NCI-H345 treated with DMSO at 0.1 percent for 48 hours (cell line): ENCODE results near the gene DGKD.

ENCODE experiments used
- DNase-seq: peaks from one replicate; lab custom pipeline; 2025; ENCODE audit not compliant: unreplicated experiment; lab: John Stamatoyannopoulos, UW

Gene DGKD

DNA sequence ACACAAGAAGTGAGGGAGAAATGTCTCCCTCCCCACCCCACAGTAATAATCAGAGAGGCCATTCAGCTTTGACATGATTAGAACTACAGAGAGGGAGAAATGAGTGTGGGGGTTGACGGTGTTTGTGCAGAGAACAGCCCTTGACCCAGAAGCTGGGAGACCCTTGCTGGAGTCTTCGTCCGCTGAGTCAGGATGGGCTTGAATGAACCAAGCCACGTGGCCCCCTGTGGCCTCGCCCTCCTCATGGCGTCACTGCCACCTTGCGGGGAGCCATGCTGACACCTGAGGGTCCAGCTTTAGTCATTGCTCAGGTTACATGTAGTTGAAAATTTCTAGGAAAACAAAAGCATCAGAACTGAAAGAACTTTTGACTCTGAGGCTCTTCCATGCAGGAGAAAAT lies 101.2 kb downstream of the DGKD start:
- no peak for DNase-seq

GRCh38 chr2:233456111-233456510 lies 101.8 kb downstream of the DGKD start:
- no peak for DNase-seq

GRCh38 chr2:233456934-233457333 lies 102.6 kb downstream of the DGKD start:
- DNase-seq = no peak

GRCh38 chr2:233457356-233457755 lies 103.1 kb downstream of the DGKD start:
- DNase-seq = no peak

- DNase-seq = no peak
These were observed 103.8 kb downstream of the DGKD start for GRCh38 chr2:233458031-233458610.

- DNase-seq = no peak
These were observed 104.5 kb downstream of the DGKD start for GRCh38 chr2:233458826-233459225.

GRCh38 chr2:233459426-233459825 lies 105.1 kb downstream of the DGKD start:
- DNase-seq = no peak

DNA sequence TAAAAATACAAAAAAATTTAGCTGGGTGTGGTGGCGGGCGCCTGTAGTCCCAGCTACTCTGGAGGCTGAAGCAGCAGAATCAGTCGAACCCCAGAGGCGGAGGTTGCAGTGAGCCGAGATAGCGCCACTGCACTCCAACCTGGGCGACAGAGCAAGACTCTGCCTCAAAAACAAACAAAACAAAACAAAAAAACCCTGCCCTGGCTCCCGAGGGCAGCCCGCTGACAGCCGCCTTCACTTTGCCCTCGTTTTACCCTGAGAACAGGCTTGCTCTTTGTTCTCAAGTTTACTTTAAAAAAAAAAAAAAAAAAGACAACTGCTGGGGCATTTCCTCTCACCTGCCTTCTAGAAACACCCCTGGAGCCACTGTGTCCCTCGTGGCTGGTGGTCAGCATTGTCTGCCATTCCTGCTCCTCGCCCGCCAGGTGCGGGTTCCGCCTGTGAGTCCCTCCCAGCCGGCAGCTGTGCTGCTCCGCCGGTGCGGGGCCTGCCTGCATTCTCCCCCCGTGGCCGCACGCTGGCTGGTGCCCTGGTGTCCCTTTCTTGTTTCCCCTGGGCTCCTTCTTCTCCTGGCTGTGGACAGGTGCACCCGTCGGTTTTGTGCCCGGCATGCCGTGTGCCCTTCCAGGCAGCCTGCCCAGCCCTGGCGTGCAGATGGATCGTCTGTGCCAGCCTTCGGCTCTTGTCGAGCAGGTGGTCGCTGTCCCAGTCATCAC lies 106.6 kb downstream of the DGKD start:
- peak; percentile 84 for DNase-seq

- DNase-seq = no peak
These were observed 107.2 kb downstream of the DGKD start for GRCh38 chr2:233461481-233461891.

DNA sequence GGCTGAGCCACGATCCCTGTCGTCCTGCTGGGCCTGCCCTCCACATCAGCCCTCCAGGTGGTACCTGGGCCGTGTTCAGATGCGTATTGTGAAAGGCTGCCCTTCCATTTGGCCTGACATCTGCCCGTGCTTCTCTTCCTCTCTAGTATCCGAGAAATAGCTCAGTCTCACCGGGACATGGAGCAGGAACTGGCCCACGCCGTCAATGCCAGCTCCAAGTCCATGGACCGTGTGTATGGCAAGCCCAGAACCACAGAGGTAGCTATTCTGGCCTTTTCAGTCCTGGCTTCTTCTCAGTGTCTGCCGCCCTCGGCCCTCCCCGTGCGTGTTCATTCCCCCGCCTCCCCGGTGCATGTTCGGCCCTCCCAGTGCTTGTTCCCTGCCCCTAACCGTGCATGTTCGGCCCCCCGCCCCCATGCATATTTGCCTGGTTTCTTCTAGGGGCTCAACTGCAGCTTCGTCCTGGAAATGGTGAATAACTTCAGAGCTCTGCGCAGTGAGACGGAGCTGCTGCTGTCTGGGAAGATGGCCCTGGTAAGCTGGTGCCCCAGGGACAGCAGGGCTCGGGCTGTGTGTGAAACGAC lies 108.0 kb downstream of the DGKD start:
- no peak for DNase-seq

- DNase-seq = no peak
These were observed 108.7 kb downstream of the DGKD start for GRCh38 chr2:233462826-233463470.

DNA sequence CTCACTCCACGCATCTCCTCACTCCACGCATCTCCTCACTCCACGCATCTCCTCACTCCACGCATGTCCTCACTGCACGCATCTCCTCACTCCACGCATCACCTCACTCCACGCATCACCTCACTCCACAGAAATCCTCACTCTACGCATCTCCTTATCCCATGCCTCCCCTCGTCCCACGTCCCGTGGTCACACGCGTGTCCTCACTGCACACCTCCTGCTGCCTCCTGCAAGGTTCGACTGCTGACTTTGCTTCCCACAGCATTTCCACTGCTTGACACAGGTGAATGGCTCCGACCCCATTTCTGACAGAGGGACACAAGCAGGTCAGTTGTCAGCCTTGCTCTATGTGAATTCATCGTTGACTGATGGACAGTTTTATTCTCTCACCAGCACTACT lies 109.3 kb downstream of the DGKD start:
- DNase-seq = no peak

- no peak for DNase-seq
These were observed 109.8 kb downstream of the DGKD start for GRCh38 chr2:233464056-233464455.

DNA sequence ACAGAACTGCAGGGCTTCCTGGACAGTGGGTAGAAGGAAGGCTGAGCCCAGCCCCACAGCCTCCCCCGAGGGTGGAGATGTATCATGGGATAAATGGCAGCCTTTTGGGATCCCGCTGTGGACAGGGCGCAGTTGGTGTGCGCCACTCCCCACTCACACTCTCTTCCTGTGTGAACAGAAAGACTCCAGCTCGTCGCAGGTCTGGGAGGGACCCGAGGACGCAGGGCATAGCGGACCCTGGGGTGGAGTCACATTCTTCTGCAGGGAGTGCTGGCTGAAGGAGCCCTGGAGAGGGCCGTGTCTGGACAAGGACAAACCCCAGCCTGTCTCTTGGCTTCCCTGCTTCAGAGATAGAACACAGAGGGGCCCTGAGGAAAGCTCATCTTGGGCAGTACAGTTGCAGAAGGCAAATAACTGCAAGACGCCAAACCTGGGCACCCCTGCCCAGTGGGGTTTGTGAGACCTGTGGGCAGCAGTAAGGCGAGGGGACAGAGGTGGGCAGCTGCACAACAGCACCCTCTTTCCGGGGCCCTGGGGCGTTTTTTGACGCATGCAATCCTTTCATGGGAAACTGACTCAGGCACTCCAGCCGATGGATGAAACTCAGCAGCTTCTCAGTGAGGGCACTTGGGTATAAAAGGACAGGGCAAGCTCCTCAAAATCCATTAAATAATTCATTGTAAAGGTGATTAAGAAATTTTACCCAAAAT lies 110.4 kb downstream of the DGKD start:
- no peak for DNase-seq

DNA sequence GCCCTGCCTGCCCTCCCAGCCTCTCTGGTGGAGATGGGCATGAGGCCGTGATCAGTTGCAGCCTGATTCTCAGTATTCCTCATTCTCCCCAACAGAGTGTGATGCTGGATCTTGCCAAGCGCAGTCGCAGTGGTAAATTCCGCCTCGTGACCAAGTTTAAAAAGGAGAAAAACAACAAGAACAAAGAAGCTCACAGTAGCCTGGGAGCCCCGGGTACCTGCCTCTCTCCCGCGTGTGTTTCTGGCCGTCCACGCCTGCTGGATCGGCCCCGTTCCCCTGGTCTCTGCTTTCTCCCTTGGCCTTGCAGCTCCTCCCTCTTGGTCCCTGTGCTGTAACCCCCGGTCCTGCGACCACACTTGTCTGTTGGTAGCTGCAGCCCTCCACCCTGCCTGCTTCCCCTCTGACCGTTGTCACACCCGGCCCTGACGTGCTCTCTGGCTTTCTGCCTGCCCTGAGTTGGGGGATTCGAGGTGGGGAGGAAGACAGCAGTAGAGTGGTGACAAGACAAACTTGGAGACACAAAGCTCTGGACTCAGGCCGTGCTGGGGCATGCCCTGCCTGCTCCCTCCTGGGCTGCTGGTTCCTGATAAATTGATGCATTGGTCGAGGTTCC lies 112.8 kb downstream of the DGKD start:
- no peak for DNase-seq

GRCh38 chr2:233468047-233468740 lies 113.9 kb downstream of the DGKD start:
- no peak for DNase-seq

DNA sequence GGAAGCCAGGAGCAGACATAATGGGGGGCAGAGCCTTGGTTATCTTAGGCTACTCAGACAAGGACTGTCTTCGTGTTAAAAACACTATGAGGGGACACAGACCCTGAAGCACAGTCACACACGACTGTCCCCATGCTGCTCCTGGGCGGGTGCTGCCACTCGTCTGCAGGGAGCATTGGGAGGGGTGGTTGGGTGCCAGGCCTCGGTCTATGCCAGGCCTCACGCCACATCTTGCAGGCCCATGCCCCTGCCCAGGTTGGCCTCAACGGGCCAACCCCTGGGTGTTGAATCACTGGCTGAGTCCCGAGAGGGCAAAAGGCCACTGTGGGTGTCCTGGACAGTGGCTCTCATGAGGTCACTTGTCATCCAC lies 114.4 kb downstream of the DGKD start:
- DNase-seq = no peak

DNA sequence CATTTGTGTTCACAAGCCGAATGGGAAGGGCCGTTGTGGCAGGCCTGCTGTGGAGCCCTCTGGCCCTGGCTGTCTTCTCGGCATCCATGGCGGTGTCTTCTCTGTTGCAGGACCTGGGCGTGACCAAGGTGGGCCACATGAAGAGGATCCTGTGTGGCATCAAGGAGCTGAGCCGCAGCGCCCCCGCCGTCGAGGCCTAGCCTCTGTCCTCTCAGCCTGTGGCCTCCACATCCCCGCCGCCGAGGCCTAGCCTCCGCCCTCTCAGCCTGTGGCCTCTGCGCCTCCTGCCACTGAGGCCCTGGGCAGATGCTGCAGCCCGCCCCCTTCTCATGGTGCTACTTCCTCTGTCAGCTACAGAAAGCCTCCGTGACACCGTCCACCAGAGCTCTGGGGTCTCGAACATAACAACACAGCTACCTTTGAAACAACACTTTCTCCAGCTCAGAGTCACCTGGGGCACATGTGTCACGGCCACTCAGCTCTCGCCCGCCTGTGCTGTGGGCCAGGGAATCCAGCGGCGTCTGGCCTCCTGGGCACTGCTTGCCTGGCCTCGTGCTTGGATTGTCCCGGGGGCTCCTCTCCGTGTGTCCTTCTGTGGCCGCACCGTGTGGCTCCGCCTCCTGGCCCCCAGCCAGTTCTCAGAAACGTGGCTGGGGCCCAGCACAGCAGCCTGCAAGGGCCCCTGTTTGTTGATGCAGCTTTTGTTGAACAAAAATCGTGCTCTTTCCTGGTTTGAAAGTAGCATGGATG lies 115.1 kb downstream of the DGKD start:
- no peak for DNase-seq

DNA sequence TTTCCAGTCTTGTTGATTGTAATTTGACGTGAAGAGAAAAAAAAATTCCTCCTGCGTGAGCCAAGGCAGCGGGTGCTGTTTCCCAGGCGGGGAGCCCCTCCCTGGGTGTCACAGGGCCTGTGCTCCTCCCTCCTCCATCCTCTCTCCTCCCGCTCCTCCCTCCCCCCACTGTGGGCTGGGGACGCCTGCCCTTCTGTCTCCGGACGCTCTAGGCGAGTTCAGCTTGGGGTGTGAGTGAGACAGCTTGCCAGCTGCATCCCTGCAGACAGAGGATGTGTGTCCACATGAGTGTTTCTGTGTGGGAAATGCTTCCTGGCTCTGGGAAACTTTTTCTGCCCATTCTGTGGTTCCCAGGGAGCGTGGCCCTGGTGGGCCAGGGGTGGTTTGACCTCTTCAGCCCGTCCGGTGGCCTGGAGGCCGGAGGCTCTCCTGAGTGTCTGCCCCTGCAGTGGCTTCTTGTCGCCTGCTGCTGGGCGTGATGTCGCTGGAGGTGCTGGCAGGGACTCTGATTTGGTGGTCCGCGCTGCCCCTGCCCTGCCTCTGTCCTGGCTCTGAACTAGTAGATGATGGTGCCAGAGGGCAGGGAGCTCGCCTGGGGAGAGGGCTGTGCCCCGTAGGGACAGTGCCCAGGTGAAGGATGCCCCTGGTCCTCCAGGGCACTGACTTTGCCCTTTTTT lies 115.9 kb downstream of the DGKD start:
- no peak for DNase-seq
